LoVo (cell line): ENCODE measurements around the gene G6PC3.
"Not testable (repeated sequence)": the region's sequence is repeated elsewhere in the genome, so short reads cannot be mapped to it uniquely, and the experiment has no call there.

Source experiments
- DNase-seq: peaks from one replicate; pipeline ENCODE4 v3.0.0-alpha.2; 2016; ENCODE audit warnings: low spot score

Gene G6PC3

GRCh38 chr17:44106801-44107200 is 36.3 kb downstream of the G6PC3 start:
- no peak for DNase-seq

GRCh38 chr17:44108440-44109311 is 38.1 kb downstream of the G6PC3 start:
- no peak for DNase-seq

- DNase-seq = no peak
Observed at GRCh38 chr17:44109312-44109630, 38.7 kb downstream of the G6PC3 start.

GRCh38 chr17:44110011-44110686 is 39.6 kb downstream of the G6PC3 start:
- DNase-seq = no peak

- DNase-seq = no peak
Observed at GRCh38 chr17:44110823-44111633, 40.5 kb downstream of the G6PC3 start.

- no peak for DNase-seq
Observed at GRCh38 chr17:44111777-44112176, 41.2 kb downstream of the G6PC3 start.

GRCh38 chr17:44112284-44113280 is 42.0 kb downstream of the G6PC3 start:
- no peak for DNase-seq

GRCh38 chr17:44113382-44113781 is 42.8 kb downstream of the G6PC3 start:
- no peak for DNase-seq

GRCh38 chr17:44113868-44114840 is 43.6 kb downstream of the G6PC3 start:
- DNase-seq = no peak

- DNase-seq = no peak
Observed at GRCh38 chr17:44115585-44116415, 45.3 kb downstream of the G6PC3 start.

GRCh38 chr17:44117351-44117750 is 46.8 kb downstream of the G6PC3 start:
- DNase-seq = no peak

- no peak for DNase-seq
Observed at GRCh38 chr17:44118427-44119050, 48.0 kb downstream of the G6PC3 start.

GRCh38 chr17:44119062-44119461 is 48.5 kb downstream of the G6PC3 start:
- no peak for DNase-seq

- DNase-seq = no peak
Observed at GRCh38 chr17:44119798-44120197, 49.3 kb downstream of the G6PC3 start.

GRCh38 chr17:44120281-44120680 is 49.7 kb downstream of the G6PC3 start:
- not testable (repeated sequence) for DNase-seq

- DNase-seq = no peak
Observed at GRCh38 chr17:44120851-44121605, 50.5 kb downstream of the G6PC3 start.

- DNase-seq = no peak
Observed at GRCh38 chr17:44121997-44122815, 51.7 kb downstream of the G6PC3 start.
